HepG2 (cell line): ENCODE results near the gene ARHGEF1. TPM values are rescaled to one million over a fixed set of nuclear protein-coding genes. Genes with fewer than 3 reads are reported as not detected.

Source experiments
- ARNTL ChIP-seq: sonication (generic); formaldehyde crosslinking; IDR thresholded peaks from 2 replicates; pipeline ENCODE4 v1.4.0; 2020; ENCODE audit warnings: mild to moderate bottlenecking, missing genetic modification reagents
- CCAR2 ChIP-seq: fragments of 200-400 bp; formaldehyde crosslinking; optimal IDR thresholded peaks from 2 replicates; pipeline ENCODE3; 2018; ENCODE audit warnings: low read depth, mild to moderate bottlenecking, low read length, moderate library complexity
- CHD4 ChIP-seq: fragments of 200-600 bp; sonication (generic); IDR thresholded peaks from 2 replicates; pipeline ENCODE4 v1.7.0; 2017; ENCODE audit warnings: mild to moderate bottlenecking, low read length, borderline replicate concordance
- DPF2 ChIP-seq: sonication (generic); formaldehyde crosslinking; IDR thresholded peaks from 2 replicates; pipeline ENCODE4 v1.4.0; 2020; ENCODE audit warnings: mild to moderate bottlenecking, low read depth, missing genetic modification reagents, borderline replicate concordance
- ESRRA ChIP-seq: sonication (generic); formaldehyde crosslinking; IDR thresholded peaks from 2 replicates; pipeline ENCODE4 v1.5.1; 2020; ENCODE audit warnings: mild to moderate bottlenecking, low read depth, missing genetic modification reagents
- GATAD1 ChIP-seq: IDR thresholded peaks from 2 replicates; pipeline ENCODE4 v1.6.1; 2016; ENCODE audit warnings: missing genetic modification reagents, missing compliant biosample characterization
- GATAD2A ChIP-seq: IDR thresholded peaks from 2 replicates; pipeline ENCODE4 v1.6.1; 2016
- GLI4 ChIP-seq: sonication (generic); formaldehyde crosslinking; IDR thresholded peaks from 2 replicates; pipeline ENCODE4 v1.5.1; 2020; ENCODE audit warnings: missing genetic modification reagents, mild to moderate bottlenecking, moderate library complexity, borderline replicate concordance
- HBP1 ChIP-seq: IDR thresholded peaks from 2 replicates; pipeline ENCODE4 v1.6.1; 2016; ENCODE audit warnings: low read depth, control low read depth
- HNF1A ChIP-seq, 2 experiments: sonication (generic) in 1 of 2; formaldehyde crosslinking in 1 of 2; IDR thresholded peaks; 2 replicates each; pipeline versions ENCODE4 v1.4.0 to v1.6.1; 2016 to 2020; ENCODE audit warnings: borderline replicate concordance in 1 of 2, low read depth in 1 of 2, mild to moderate bottlenecking in 1 of 2, missing genetic modification reagents in 1 of 2
- IRF2 ChIP-seq: IDR thresholded peaks from 2 replicates; pipeline ENCODE4 v1.6.1; 2018; ENCODE audit warnings: missing genetic modification reagents, missing compliant biosample characterization
- PRDM10 ChIP-seq: sonication (generic); formaldehyde crosslinking; IDR thresholded peaks from 2 replicates; pipeline ENCODE4 v1.4.0; 2020; ENCODE audit warnings: low read depth, missing genetic modification reagents
- PTBP1 ChIP-seq: fragments of 200-400 bp; formaldehyde crosslinking; IDR thresholded peaks from 2 replicates; pipeline ENCODE4 v1.6.1; 2018; ENCODE audit warnings: low read length, low read depth; ENCODE audit not compliant: poor library complexity, severe bottlenecking
- REPIN1 ChIP-seq: sonication (generic); formaldehyde crosslinking; IDR thresholded peaks from 2 replicates; pipeline ENCODE4 v1.8.0; 2022; ENCODE audit warnings: missing genetic modification reagents, low read depth, mild to moderate bottlenecking, borderline replicate concordance
- RXRB ChIP-seq: IDR thresholded peaks from 2 replicates; pipeline ENCODE4 v1.6.1; 2016; ENCODE audit warnings: borderline replicate concordance, missing genetic modification reagents, missing compliant biosample characterization
- SNAPC2 ChIP-seq: sonication (generic); formaldehyde crosslinking; IDR thresholded peaks from 2 replicates; pipeline ENCODE4 v1.8.1; 2022; ENCODE audit warnings: mild to moderate bottlenecking, missing genetic modification reagents
- STAG1 ChIP-seq: sonication (generic); formaldehyde crosslinking; IDR thresholded peaks from 2 replicates; pipeline ENCODE4 v1.4.0; 2020; ENCODE audit warnings: missing genetic modification reagents
- ZEB1 ChIP-seq: IDR thresholded peaks from 2 replicates; pipeline ENCODE4 v1.6.1; 2012; ENCODE audit warnings: mild to moderate bottlenecking, low read depth, inconsistent platforms; ENCODE audit not compliant: insufficient replicate concordance
- ZNF331 ChIP-seq: sonication (generic); formaldehyde crosslinking; IDR thresholded peaks from 2 replicates; pipeline ENCODE4 v1.4.0; 2020; ENCODE audit warnings: missing genetic modification reagents
- ZNF430 ChIP-seq: sonication (generic); formaldehyde crosslinking; IDR thresholded peaks from 2 replicates; pipeline ENCODE4 v1.9.0; 2021; ENCODE audit warnings: mild to moderate bottlenecking, missing genetic modification reagents
- polyA plus RNA-seq, 8 experiments: library from polyadenylated mRNA; depleted of rRNA in 3 of 8; stranded (reverse) in 7 of 8; unstranded in 1 of 8; fragments of >200 nt; fragmentation: Illumina TruSeq in 4 of 8; extraction: Trizol in 4 of 8; gene quantifications; 2 replicates each; pipeline versions ENCODE4 v1.2.1 to v1.2.3, GENCODE V29; 2011 to 2016; ENCODE audit warnings: low read depth in 4 of 8, missing spikeins in 1 of 8, mixed read lengths in 1 of 8; ENCODE audit not compliant: insufficient read depth in 1 of 8
- total RNA-seq, 5 experiments: library from RNA; depleted of rRNA; stranded (reverse); fragments of >200 nt; fragmentation: Illumina TruSeq; extraction: Trizol; gene quantifications; 2 replicates each; pipeline ENCODE4 v1.2.3, GENCODE V29; 2016; ENCODE audit warnings: low read depth in 1 of 5

ARHGEF1 gene
- total and polyA plus RNA-seq, 2 of the 13 experiments (the other 11 are each of a cell fraction or from before 2014, with no cell fraction given), result 33.7 to 34.7 TPM

GRCh38 chr19:41887711-41888382 lies 4.9 kb downstream of the ARHGEF1 start (continued):
- TF ChIP-seq HNF1A (IDR thresholded peaks at IDR 0.05; ENCODE audit: low read depth) (no peak), HNF1A (CRISPR knock-in tag; IDR thresholded peaks at IDR 0.05; ENCODE audit: borderline replicate concordance) (peak; percentile 83; the same call in 1 of the 2 replicates), GATAD1 (CRISPR knock-in tag) (peak; percentile 43), ESRRA (peak; percentile 70), ZEB1 (peak; percentile 98), REPIN1 (CRISPR knock-in tag) (peak; percentile 79; the same call in 1 of the 2 replicates), STAG1 (CRISPR knock-in tag) (peak; percentile 57), HBP1 (CRISPR knock-in tag) (0 out of 2 replicates have a peak, but pooled peaks have one; percentile 37), GLI4 (no peak), ZNF430 (CRISPR knock-in tag) (peak; percentile 78; the same call in 1 of the 2 replicates), RXRB (CRISPR knock-in tag) (peak; percentile 82), ARNTL (peak; percentile 66; the same call in 1 of the 2 replicates), PTBP1 (peak; percentile 65), CHD4 (no peak), PRDM10 (CRISPR knock-in tag) (peak; percentile 73; the same call in 1 of the 2 replicates), DPF2 (CRISPR knock-in tag) (no peak; the same call in 1 of the 2 replicates), IRF2 (CRISPR knock-in tag) (peak; percentile 60; the same call in 1 of the 2 replicates), CCAR2 (peak; percentile 76), SNAPC2 (CRISPR knock-in tag) (no peak), ZNF331 (CRISPR knock-in tag) (peak; percentile 86), GATAD2A (peak; percentile 81)
